Measurements from ENCODE around the gene CLHC1.
"Not testable (repeated sequence)": the region's sequence is repeated elsewhere in the genome, so short reads cannot be mapped to it uniquely, and the experiment has no call there.

CLHC1 gene

DNA sequence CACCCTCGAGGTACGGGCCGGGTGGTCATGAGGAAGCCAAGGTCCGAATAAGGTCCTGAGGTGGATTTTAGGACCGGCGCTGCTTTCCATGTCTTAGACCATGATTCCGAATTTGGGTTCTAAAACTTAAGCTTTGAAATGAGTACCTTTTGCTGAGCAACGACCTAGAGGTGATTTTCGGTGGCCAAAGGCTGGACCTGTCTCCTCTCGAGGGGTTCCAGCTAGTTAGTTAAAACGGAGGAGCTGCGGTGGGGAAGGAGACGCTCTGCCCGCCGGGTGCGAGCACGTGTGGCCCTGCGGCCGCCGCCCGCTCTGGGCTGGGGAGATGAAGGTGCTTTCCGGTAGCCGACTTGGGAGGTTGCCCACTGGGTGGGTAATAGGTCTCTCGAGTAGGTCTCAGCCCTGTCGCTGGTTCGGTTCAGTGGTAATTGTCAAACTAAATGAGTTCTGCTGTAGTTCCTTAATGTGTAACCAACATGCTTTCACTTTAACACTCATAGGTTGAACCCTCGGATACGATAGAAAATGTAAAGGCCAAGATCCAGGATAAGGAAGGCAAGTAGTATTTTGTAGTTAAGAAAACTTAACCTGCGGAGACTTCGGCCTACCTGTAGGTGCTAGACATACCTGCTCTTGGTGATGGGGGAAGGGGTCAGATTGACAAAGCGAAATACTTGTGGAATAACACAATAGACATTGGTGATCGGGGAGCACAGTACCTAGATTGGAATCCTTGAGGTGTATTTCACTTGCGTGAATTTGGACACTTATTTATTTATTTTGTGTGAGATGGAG, 967 bp upstream of the CLHC1 start:
- DNase-seq (ENCODE audit: low spot score), result peak; percentile 54

DNA sequence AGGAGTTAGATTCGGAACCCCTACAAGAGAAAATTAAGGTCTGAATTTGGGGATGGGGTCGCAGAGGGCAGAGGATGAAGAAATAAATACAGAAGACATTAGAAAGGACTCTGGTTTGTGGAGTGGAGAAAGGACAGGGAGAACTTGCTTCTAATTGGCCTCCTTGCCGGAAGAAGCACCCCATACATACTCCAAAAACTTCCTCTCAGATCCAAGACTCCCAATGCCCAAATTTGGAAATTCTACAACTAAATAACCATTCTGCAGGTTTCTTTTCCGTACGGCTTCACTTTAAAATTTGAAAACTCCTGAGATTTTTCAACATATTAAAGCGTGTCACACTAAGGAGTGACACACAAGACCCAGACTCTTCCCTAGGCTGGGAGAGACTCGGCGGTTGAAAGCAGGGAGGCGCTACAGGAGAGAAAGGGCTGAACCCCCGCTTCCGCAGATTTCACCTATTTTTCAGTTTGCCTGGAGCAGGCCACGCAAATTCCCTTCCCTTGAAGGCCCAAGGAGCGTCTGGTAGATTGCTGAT, 478 bp downstream of the CLHC1 start:
- no peak for DNase-seq (ENCODE audit: low spot score)

DNA sequence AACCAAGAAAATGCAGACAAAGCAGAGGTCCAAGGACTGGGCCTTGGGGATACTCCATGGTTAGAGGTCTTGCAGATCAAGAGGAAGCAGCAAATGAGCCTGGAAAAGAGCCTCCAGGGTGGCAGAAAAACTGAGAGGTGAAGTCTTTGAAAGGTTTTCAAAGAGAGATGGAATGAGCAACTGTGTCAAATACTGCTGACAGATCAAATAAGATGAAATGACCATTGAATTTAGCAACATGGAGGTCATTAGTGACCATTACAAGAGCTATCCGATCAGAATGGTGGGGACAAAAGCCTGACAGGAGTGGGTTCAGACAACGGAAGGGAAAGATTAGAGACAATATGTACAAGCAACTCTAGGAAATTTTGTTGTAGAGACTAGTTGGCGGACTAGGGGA, 1.5 kb downstream of the CLHC1 start:
- DNase-seq (ENCODE audit: low spot score), result no peak

DNA sequence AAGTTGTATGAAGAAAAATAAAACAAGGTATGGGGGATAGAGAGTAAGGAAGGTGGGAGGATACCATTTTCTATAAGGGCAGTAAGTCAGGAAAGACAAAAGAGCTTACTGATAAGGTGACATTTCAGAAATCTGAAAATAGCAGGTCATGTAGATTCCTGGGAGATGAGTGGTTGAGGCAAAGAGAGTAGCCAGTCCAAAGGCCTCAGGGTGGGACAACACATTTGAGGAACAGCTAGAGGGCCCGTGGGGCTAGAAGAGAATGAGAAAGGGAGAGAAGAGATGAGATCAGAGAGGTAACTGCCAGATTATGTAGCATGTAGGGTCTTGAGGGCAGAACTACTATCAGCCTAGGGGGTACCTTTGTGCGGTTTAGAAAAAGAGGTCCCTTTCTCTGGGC, 2.9 kb downstream of the CLHC1 start:
- no peak for DNase-seq (ENCODE audit: low spot score)

DNA sequence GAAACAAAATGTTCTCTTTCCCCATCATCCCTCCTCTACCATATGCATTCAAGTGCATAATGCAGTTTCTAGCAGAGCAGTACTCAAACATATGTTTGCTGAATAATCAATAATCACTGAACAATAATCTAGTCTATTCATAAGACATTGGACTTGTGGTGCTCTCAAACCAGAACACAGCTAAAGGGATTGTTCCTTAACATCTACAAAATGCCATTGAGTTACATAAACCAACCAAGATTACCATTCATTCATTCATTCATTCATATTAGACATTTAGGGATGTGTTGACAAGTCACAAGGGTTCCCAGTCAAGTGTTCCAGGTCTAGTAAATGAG, 3.9 kb downstream of the CLHC1 start:
- DNase-seq (ENCODE audit: low spot score), result no peak

DNA sequence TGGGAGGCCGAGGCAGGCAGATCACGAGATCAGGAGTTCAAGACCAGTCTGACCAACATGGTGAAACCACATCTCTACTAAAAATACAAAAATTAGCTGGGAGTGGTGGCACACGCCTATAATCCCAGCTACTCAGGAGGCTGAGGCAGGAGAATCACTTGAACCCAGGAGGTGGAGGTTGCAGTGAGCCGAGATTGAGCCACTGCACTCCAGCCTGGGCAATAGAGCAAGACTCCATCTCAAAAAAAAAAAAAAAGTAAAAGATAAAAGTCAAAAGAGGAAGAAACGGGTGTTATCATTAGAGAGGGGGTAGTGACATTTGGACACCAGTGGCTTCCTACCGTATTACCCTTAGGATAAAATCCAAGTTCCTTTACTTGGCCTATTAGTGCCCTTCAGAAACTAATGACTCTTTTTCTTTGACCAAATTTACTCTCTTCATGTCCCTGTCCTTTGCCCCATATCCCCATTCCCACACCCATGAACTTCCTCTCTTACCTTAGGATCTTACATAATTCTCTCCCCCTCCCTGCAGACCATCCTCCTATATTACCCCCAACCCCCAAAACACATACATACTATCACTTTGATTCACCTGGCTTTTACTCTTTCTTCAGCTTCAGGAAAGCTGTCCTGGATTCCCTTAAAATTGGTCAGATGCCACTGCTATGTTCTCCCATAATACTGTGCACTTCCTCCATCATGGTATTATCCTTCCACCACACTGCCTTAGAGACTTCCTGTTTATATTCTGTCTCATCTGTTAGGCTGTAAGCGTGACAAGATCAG, 4.5 kb downstream of the CLHC1 start:
- DNase-seq (ENCODE audit: low spot score), result peak; percentile 17

DNA sequence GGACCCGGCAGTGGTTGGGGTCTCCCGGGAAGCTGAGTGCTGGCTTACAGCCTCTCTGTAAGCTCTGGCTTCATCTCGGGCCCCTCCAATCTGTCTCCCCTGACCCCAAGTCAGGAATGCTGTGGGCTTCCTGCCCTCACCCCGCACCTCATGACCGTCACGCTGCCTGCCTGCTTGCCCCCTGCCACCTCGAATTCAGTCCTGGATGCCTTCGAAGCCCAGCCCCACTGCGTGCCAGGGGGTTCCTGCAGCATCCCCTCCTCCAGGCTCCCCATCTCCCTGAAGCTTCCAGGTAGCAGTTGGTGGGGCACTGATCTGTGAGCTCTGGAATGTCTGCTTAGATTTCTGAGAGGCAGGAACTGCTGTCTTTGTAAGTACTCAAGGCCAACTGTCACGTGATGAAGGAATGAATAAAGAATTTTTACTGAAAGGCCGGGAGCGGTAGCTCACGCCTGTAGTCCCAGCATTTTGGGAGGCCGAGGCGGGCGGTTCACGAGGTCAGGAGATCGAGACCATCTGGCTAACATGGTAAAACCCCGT, 6.5 kb downstream of the CLHC1 start:
- no peak for DNase-seq (ENCODE audit: low spot score)

DNA sequence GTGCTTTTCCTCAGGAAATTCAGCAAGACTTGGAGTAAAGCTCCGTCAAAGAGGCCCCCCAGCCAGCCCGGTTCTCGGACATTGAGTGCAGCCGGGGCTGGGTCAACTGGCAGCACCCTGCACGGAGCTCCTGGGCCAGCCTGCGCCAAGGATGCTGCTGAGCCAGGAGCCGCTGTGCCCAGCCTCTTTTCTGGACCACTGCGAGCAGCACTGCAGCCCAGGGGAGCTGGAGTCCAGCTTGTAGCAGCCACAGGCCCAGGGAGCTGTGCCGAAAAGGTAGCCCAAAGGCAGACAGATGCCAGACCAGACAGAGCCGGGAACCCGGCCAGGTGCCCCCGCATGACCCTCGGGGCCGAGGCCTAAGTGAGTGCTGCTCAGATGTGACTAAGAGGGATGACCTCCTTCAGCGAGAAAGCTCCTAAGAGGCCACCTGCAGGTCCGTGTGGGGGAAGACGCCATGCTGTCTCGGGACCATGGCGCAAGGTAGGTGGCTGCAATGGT, 7.3 kb downstream of the CLHC1 start:
- no peak for DNase-seq (ENCODE audit: low spot score)

DNA sequence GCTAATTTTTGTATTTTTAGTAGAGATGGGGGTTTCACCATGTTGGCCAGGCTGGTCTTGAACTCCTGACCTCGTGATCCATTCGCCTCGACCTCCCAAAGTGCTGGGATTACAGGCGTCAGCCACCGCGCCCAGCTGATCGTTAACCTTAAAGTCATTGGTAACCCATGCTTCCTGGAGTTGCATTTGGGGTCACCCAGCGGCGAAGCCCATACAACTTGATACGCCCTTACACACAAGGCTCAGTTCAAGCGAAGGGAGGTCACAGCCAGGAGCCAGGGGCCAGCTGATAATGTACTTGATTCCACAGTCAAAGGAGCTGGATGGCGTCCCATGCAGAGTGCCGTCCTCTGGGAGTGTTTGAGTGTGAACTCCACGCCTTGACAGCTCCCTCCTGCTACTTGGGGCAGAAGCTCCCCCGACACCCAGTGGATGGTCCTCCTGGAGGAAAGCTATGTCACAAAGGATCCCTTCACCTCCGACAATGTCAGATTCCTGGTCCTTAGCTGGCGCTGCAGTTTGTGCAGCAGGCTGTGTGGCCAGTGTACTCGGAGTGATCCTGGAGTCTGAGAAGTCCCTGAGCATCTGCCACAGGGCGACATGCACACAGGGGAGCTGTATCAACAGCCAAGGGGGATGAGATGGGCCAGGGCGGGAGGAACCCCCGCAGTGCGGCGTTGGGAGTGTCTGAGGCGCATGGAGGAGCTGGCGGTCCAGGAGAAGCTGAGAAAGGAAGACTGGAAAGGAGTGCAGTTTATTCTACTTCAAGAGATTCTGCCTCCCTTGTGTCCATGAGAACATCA, 7.9 kb downstream of the CLHC1 start:
- no peak for DNase-seq (ENCODE audit: low spot score)

DNA sequence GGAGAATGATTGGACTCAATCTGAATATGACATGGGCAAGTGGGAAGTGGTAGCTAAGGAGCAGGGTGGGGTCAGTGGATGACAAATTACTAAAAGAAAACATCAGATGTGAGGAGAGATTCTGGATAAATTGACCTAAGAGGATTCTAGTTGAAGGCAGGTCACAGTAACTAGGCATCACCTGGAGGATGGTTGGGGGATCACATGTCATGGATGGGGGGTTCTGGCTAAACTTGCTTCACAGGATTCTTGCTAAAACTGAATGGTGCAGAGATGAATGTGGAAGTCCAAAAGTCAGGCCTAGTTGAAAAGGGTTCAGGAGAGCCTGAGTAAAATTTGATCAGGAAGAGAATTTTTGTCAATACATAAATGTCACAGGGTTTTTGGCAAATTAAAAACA, 18.3 kb downstream of the CLHC1 start:
- DNase-seq (ENCODE audit: low spot score), result no peak

DNA sequence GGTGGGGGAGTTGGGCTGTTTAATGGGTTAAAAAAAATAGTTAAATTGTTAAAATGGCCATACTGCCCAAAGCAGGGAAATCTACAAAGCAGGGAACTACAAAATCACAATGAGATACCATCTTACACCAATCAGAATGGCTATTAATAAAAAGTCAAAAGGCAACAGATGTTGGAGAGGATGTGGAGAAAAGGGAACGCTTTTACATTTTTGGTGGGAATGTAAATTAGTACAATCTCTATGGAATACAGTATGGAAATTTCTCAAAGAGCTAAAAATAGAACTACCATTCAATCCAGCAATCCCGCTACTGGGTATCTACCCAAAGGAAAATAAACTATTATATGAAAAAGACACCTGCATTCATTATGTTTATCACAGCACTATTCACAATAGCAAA, 27.1 kb downstream of the CLHC1 start:
- DNase-seq (ENCODE audit: low spot score), result no peak

DNA sequence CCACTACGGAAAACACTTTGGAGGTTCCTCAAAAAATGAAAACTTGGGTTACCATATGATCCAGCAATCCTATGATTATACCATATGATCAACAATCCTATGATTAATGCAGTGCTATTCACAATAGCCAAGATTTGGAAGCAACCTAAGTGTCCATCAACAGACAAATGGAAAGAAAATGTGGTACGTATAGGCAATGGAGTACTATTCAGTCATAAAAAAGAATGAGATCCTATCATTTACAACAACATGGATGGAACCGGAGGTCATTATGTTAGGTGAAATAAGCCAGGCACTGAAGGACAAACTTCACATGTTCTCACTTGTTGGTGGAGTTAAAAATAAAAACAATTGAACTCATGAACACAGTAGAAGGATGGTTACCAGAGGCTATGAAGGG, 27.6 kb downstream of the CLHC1 start:
- DNase-seq (ENCODE audit: low spot score), result no peak

DNA sequence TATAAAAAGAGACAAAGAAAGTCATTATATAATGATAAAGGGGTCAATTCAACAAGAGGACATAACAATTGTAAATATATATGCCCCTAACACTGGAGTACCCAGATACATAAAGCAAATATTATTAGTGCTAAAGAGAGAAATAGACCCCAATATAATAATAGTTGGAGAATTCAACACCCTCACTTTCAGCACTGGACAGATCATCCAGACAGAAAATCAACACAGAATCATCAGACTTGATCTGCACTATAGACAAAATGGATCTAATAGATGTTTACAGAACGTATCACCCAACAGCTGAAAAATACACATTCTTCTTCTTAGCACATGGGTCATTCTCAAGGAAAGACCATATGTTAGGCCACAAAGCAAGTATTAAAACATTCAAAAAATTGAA, 31.7 kb downstream of the CLHC1 start:
- DNase-seq (ENCODE audit: low spot score), result no peak

DNA sequence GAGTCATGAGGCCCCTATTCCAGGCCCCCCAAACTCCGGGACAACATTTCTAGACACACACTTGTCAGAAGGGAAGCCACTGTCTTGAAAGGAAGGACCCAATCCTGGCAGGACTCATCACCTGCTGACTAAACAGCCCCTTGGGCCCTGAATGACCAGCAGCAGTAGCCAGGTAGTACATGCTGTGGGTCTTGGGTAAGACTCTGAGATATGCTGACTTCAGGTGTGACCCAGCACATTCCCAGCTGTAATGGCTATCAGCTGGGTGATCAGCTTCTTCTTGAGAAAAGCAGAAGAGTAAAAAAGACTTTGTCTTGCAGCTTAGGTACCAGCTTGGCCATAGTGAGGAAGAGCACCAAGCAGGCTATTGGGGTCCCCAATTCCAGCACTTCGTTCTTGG, 35.6 kb downstream of the CLHC1 start:
- DNase-seq (ENCODE audit: low spot score), result no peak

DNA sequence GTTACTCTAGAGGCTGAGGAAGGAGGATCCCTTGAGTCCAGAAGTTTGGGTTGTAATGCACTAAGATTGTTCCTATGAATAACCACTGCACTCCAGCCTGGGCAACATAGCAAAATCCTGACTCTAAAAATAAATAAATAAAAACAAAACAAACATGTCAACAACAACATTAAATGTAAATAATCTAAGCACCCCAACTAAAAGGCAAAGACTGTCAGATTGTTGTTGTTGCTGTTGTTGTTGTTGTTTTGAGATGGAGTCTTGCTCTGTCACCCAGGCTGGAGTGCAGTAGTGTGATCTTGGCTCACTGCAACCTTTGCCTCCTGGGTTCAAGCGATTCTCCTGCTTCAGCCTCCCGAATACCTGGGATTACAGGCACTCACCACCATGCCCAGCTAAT, 40.2 kb downstream of the CLHC1 start:
- not testable (repeated sequence) for DNase-seq (ENCODE audit: low spot score)

DNA sequence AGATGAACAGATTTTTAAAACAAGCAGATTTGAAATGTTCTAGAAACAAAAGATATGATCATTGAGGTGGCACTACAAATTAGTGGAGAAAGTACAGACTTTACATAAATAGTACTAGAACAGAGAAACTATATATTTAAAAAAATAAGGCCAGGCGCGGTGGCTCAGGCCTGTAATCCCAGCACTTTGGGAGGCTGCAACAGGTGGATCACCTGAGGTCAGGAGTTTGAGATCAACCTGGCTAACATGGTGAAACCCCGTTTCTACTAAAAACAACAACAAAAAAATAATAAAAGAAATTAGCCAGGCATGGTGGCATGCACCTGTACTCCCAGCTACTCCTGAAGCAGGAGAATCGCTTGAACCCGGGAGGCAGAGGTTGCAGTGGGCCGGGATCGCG, 45.3 kb downstream of the CLHC1 start:
- not testable (repeated sequence) for DNase-seq (ENCODE audit: low spot score)

DNA sequence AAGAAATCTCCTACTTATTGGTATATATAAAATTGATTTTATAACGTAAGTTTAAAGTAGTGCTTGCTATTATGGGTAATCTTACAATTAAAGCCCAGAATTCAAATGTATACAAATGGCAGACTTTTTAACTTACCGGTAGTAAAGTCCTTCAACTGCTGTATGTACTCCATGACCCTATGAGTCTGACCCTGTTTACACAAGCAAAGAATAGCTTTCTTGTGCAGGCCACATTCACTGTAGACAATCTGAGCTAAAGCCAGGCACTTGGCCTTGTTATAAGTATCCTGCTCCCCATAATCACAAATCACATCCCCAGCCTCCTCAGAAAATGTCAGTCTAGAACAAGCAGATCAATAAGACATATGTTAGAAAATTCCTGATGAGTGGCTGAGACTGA, 51.7 kb downstream of the CLHC1 start:
- no peak for DNase-seq (ENCODE audit: low spot score)

DNA sequence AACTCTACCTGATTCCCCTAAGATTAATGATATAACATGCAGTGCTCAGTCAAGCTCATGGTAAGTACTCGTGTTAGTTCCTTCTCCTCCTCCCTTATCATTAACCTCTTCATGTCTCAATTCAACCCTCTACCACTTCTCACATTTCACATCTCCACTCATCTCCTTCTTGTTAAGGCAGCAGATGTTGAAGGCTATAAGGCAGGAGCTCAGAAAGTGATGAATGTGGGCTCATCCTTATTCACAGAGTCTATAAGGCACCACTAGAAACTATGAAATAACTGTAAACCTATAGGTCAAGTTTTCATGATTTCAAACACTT, 56.0 kb downstream of the CLHC1 start:
- no peak for DNase-seq (ENCODE audit: low spot score)

DNA sequence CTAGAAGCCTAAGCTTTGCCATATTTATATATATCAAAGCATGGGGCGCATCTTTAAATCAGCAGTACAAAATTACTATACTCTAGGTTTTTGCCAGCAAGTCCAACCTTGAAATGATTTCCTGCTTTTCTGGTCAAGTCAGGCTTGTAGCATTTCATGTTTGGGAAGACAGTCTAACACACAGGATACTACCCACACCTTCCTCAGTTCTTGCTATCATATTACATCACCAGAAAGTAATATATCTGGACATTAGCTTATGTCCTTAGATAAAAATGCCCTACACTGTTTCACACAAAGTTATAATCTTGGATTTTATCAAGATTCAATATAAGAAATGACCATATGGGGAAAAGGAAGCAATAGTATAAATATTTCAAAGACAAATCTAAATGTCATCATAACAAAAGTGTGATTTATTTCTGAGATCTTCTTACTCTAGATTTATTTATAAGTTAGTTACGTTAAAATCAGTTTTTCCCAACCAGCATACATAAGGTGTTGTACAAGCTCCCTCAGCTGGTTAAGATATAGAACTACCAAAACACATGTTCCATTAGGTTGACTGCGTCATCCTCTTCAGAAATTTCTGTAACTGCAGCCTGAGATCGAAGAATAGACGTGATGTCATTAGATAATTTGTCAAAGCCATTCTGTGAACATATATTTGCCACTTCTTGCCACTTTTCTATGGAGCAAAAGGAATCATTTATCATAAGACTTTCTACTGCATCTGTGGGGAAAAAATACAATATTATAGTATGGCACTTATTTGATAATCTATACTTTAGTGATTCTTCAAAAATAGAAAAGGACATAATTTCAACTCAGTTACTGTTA, 56.6 kb downstream of the CLHC1 start:
- peak; percentile 55 for DNase-seq (ENCODE audit: low spot score)

DNA sequence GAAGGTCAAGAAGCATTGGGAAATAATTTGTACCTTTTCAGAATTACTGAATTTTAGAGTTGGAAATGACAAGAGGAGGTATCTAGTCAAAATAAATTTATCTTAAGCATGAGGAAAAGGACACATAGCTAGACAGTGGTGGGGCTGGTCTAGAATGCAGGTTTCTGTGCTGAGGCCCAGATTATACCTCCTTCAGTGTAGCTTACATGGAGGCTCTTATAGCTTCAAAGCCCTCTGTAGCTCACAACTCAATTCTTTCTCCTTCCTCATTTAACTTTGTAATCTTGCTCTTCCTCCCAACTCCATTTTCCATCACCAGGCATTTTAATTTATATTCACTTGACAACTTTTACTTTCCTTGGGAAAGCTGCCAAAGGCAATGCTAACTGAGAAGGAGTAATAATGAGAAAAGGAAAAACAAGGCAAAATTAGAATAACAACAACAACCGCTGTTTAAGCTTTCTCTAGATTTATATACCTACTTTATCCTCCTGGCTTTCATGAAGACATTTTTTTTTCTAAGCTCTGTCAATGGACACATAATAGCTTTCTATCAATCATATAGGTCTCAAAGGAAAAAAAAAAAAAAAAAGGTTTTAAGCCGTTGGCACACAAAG, 58.5 kb downstream of the CLHC1 start:
- no peak for DNase-seq (ENCODE audit: low spot score)

DNA sequence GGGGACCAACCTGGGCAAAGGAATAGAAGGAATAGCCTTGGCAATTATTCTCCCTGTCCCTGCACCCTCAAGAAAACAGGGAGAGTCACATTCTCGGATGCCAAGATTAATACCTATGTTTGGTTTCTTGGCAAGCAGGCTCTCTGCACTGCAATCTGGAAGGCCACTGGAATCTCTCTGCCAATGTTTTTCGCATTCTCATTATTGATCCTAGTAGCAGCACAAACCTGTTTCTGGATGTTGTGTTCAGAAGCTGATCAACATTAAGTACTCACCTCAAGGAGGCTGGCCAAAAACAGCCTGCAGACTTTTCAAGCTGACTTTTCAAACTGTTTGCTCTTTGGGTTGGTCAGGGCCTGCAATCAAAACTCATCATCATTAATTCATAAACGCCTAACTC, 62.2 kb downstream of the CLHC1 start:
- DNase-seq (ENCODE audit: low spot score), result no peak
